Breast epithelium (tissue), 4 donors: Measurements from ENCODE around the gene LAMA1. TPM values are rescaled to one million over a fixed set of nuclear protein-coding genes. Genes with fewer than 3 reads are reported as not detected.

Experiments
- DNase-seq, 2 donors: peaks; one replicate each; pipeline ENCODE4 v3.0.0-alpha.2; 2019; ENCODE audit warnings: low spot score in 2 of 2
- H3K27ac ChIP-seq, 2 donors: fragments of 200-600 bp; sonication (generic) in 1 of 2; one replicate each; pipeline ENCODE4 v1.5.1; 2016 to 2019; ENCODE audit warnings: mild to moderate bottlenecking in 1 of 2
- H3K27me3 ChIP-seq, 2 donors: fragments of 200-600 bp; sonication (generic) in 1 of 2; one replicate each; pipeline versions ENCODE4 v1.5.1 to v1.6.0; 2017 to 2019; ENCODE audit warnings: control low read depth in 1 of 2, mild to moderate bottlenecking in 1 of 2
- H3K36me3 ChIP-seq: fragments of 200-600 bp; one replicate; pipeline ENCODE4 v1.5.1; 2019
- H3K4me1 ChIP-seq, 2 donors: fragments of 200-600 bp; sonication (generic); one replicate each; pipeline ENCODE4 v1.5.1; 2016 to 2019; ENCODE audit warnings: control low read depth in 1 of 2
- H3K4me3 ChIP-seq, 3 donors: fragments of 200-600 bp; sonication (generic); 1 replicate in 2 of 3; 2 replicates in 1 of 3; pipeline ENCODE4 v1.5.1; 2016 to 2019; ENCODE audit warnings: mild to moderate bottlenecking in 3 of 3, moderate library complexity in 2 of 3
- H3K9me3 ChIP-seq, 2 donors: fragments of 200-600 bp; sonication (generic) in 1 of 2; one replicate each; pipeline ENCODE4 v1.5.1; 2016 to 2019; ENCODE audit warnings: control low read depth in 1 of 2
- CTCF ChIP-seq, 3 donors: fragments of 450-650 bp; IDR thresholded peaks; one replicate each; pipeline ENCODE4 v1.5.1; 2016 to 2017; ENCODE audit warnings: antibody characterized with exemption in 3 of 3, mild to moderate bottlenecking in 3 of 3, moderate library complexity in 3 of 3
- POLR2A ChIP-seq: fragments of 450-650 bp; IDR thresholded peaks from one replicate; pipeline ENCODE4 v1.6.1; 2016; ENCODE audit warnings: antibody characterized with exemption, mild to moderate bottlenecking, moderate library complexity
- POLR2AphosphoS5 ChIP-seq, 3 donors: sonication (generic); formaldehyde crosslinking; IDR thresholded peaks; one replicate each; pipeline ENCODE4 v1.6.1; 2017; ENCODE audit warnings: antibody characterized with exemption in 3 of 3
- intact Hi-C: fragments of 100-400 bp; cut with DNase I; formaldehyde crosslinking; loops from one replicate; pipeline ENCODE4 v1.15.1; 2023; ENCODE audit warnings: low total_unique reads
- total RNA-seq, 3 donors: library from RNA; depleted of rRNA; stranded (reverse); fragments of >200 nt; gene quantifications; one replicate each; pipeline ENCODE4 v1.1.0, GENCODE V29; 2016

LAMA1 gene
- total RNA-seq, 3 donors from 2014 or later, result 0.48 to 14.7 (median 10.2) TPM

GRCh38 chr18:7062236-7062635 is 55.4 kb downstream of the LAMA1 start:
- no peaks in the 10 kb centered on the region for H3K27me3 ChIP-seq
- no peak overlapping the region for H3K27ac ChIP-seq
- no peak overlapping the region for H3K4me3 ChIP-seq
- H3K9me3 ChIP-seq, result no peaks in the 10 kb centered on the region
- DNase-seq, result no peak
- intact Hi-C loops, result no loop called here
- no peaks in the 10 kb centered on the region for H3K36me3 ChIP-seq
- no peak for TF ChIP-seq CTCF (IDR thresholded peaks at IDR 0.05)
- no peak for TF ChIP-seq POLR2AphosphoS5 (IDR thresholded peaks at IDR 0.05)
- TF ChIP-seq POLR2A, result no peak
- no peaks in the 10 kb centered on the region for H3K4me1 ChIP-seq

GRCh38 chr18:7059276-7059675 is 58.3 kb downstream of the LAMA1 start:
- no peaks in the 10 kb centered on the region for H3K27me3 ChIP-seq
- intact Hi-C loops, result no loop called here
- H3K36me3 ChIP-seq, result no peaks in the 10 kb centered on the region
- no peak overlapping the region for H3K27ac ChIP-seq
- H3K9me3 ChIP-seq, result no peaks in the 10 kb centered on the region
- no peak overlapping the region for H3K4me3 ChIP-seq
- H3K4me1 ChIP-seq, result no peaks in the 10 kb centered on the region
- no peak for DNase-seq
- no peak for TF ChIP-seq CTCF (IDR thresholded peaks at IDR 0.05)
- TF ChIP-seq POLR2A, result no peak
- no peak for TF ChIP-seq POLR2AphosphoS5 (IDR thresholded peaks at IDR 0.05)

GRCh38 chr18:7056026-7056425 is 61.6 kb downstream of the LAMA1 start:
- H3K9me3 ChIP-seq, result no peaks in the 10 kb centered on the region
- TF ChIP-seq POLR2A (no peak), POLR2AphosphoS5 (IDR thresholded peaks at IDR 0.05) (no peak), CTCF (IDR thresholded peaks at IDR 0.05) (no peak)
- H3K4me1 ChIP-seq, result no peaks in the 10 kb centered on the region
- intact Hi-C loops, result no loop called here
- H3K27me3 ChIP-seq, result no peaks in the 10 kb centered on the region
- no peak overlapping the region for H3K27ac ChIP-seq
- no peaks in the 10 kb centered on the region for H3K36me3 ChIP-seq
- no peak for DNase-seq
- no peak overlapping the region for H3K4me3 ChIP-seq

- no peak overlapping the region for H3K4me3 ChIP-seq
- no peaks in the 10 kb centered on the region for H3K9me3 ChIP-seq
- no peaks in the 10 kb centered on the region for H3K4me1 ChIP-seq
- TF ChIP-seq CTCF (IDR thresholded peaks at IDR 0.05) (no peak), POLR2AphosphoS5 (IDR thresholded peaks at IDR 0.05) (no peak), POLR2A (no peak)
- DNase-seq, result no peak
- intact Hi-C loops, result no loop called here
- H3K27ac ChIP-seq, result no peak overlapping the region
- H3K27me3 ChIP-seq, result no peaks in the 10 kb centered on the region
- H3K36me3 ChIP-seq, result no peaks in the 10 kb centered on the region
Observed at GRCh38 chr18:7049951-7050350, 67.6 kb downstream of the LAMA1 start.

GRCh38 chr18:7048081-7048480 is 69.5 kb downstream of the LAMA1 start:
- TF ChIP-seq POLR2A (no peak), CTCF (IDR thresholded peaks at IDR 0.05) (no peak), POLR2AphosphoS5 (IDR thresholded peaks at IDR 0.05) (no peak)
- intact Hi-C loops, result no loop called here
- no peaks in the 10 kb centered on the region for H3K9me3 ChIP-seq
- H3K4me1 ChIP-seq, result no peaks in the 10 kb centered on the region
- DNase-seq, result no peak
- no peaks in the 10 kb centered on the region for H3K36me3 ChIP-seq
- no peak overlapping the region for H3K4me3 ChIP-seq
- H3K27ac ChIP-seq, result no peak overlapping the region
- no peaks in the 10 kb centered on the region for H3K27me3 ChIP-seq
